ENCODE data around the gene UCN. TPM values are rescaled to one million over a fixed set of nuclear protein-coding genes. Genes with fewer than 3 reads are reported as not detected.
A peak's percentile ranks its signal among the peaks of the same experiment; 100 is the strongest.
"Not testable (repeated sequence)": the region's sequence is repeated elsewhere in the genome, so short reads cannot be mapped to it uniquely, and the experiment has no call there.

The UCN gene
- total RNA-seq, 4 donors from 2014 or later = not detected

GRCh38 chr2:27303093-27304025, 4.9 kb downstream of the UCN start:
- in situ Hi-C loops (cut with MboI; ENCODE audit: low sequenced_read_pairs in 4 of 4) = no loop called here
- no peak for TF ChIP-seq POLR2A (IDR thresholded peaks at IDR 0.05)
- TF ChIP-seq CTCF (IDR thresholded peaks at IDR 0.05 in 4 of 5, conservative IDR thresholded peaks at IDR 0.05 in 1 of 5) = peak; percentile 82 to 89 (median 86)
- Histone ChIP-seq H3K27ac (peak overlapping the region; percentile 58 to 99 (median 92)), H3K27me3 (peaks cover 0 to 4% (median 2%) of the 10 kb centered on the region in 3 donors), H3K36me3 (peaks cover 0 to 71% of the 10 kb centered on the region in 2 donors), H3K4me3 (peak overlapping the region in 3 of 4 donors; percentile 5 to 20 (median 12)), H3K4me1 (peaks cover 14 to 38% of the 10 kb centered on the region in 2 donors), H3K9me3 (no peaks in the 10 kb centered on the region)
- DNase-seq (peak in 1 of 2 donors; percentile 67), ATAC-seq (peak; percentile 64 to 72)
- intact Hi-C loops (cut with DNase I; ENCODE audit: low total_unique reads) = loop anchor here (1.0 kb wide), 2 partner anchors 23 to 39 kb away; no protein-coding TSS in a partner anchor

- H3K9me3 ChIP-seq; in situ Hi-C loops (cut with MboI; ENCODE audit: low sequenced_read_pairs in 4 of 4); DNase-seq; intact Hi-C loops (cut with DNase I; ENCODE audit: low total_unique reads); H3K4me3 ChIP-seq; H3K27me3 ChIP-seq; ATAC-seq: not testable (repeated sequence)
- Histone ChIP-seq H3K27ac (peak overlapping the region; percentile 58 to 99 (median 92)), H3K36me3 (peaks cover 0 to 56% of the 10 kb centered on the region in 2 donors), H3K4me1 (peaks cover 23 to 61% of the 10 kb centered on the region in 2 donors)
These were observed 7.6 kb downstream of the UCN start for GRCh38 chr2:27300606-27301005.

GRCh38 chr2:27298391-27299080, 9.7 kb downstream of the UCN start:
- no peak overlapping the region for H3K4me3 ChIP-seq
- H3K9me3 ChIP-seq = no peaks in the 10 kb centered on the region
- H3K4me1 ChIP-seq = peaks cover 44 to 81% of the 10 kb centered on the region in 2 donors
- H3K27ac ChIP-seq = peak overlapping the region; percentile 58 to 99 (median 92)
- TF ChIP-seq POLR2A (IDR thresholded peaks at IDR 0.05) = no peak
- TF ChIP-seq CTCF (IDR thresholded peaks at IDR 0.05 in 4 of 5, conservative IDR thresholded peaks at IDR 0.05 in 1 of 5) = no peak
- peak; percentile 11 to 17 for ATAC-seq
- peaks cover 0 to 41% of the 10 kb centered on the region in 2 donors for H3K36me3 ChIP-seq
- in situ Hi-C loops (cut with MboI; ENCODE audit: low sequenced_read_pairs in 4 of 4) (loop anchor here in 2 of 4 donors (25.0 kb wide), 1 partner anchor 336 kb away; the partner anchor contains the start of gene MAPRE3 (in 2 of the 2)), intact Hi-C loops (cut with DNase I; ENCODE audit: low total_unique reads) (no loop called here)
- H3K27me3 ChIP-seq = no peaks in the 10 kb centered on the region
- peak in 1 of 2 donors; percentile 63 for DNase-seq

GRCh38 chr2:27297195-27297594, 11.1 kb downstream of the UCN start:
- H3K4me1 ChIP-seq = peaks cover 48 to 85% of the 10 kb centered on the region in 2 donors
- TF ChIP-seq POLR2A (IDR thresholded peaks at IDR 0.05) (no peak), CTCF (IDR thresholded peaks at IDR 0.05 in 4 of 5, conservative IDR thresholded peaks at IDR 0.05 in 1 of 5) (no peak)

More at GRCh38 chr2:27297195-27297594, 11.1 kb downstream of the UCN start:
- Histone ChIP-seq H3K9me3 (no peaks in the 10 kb centered on the region), H3K36me3 (peaks cover 0 to 41% of the 10 kb centered on the region in 2 donors), H3K27ac (peak overlapping the region; percentile 58 to 99 (median 92)), H3K27me3 (no peaks in the 10 kb centered on the region), H3K4me3 (no peak overlapping the region)
- intact Hi-C loops (cut with DNase I; ENCODE audit: low total_unique reads) = loop anchor here (2.0 kb wide), 1 partner anchor 18 kb away; no protein-coding TSS in a partner anchor
- ATAC-seq (no peak), DNase-seq (no peak)
- in situ Hi-C loops (cut with MboI; ENCODE audit: low sequenced_read_pairs in 4 of 4) = loop anchor here in 2 of 4 donors (25.0 kb wide), 1 partner anchor 335 kb away; the partner anchor contains the start of gene MAPRE3 (in 2 of the 2)

Data from gastrocnemius medialis (tissue), 4 donors.